GM19193 (cell line): ENCODE measurements around the gene INPP4B.

ENCODE experiments used
- POLR2A ChIP-seq: IDR thresholded peaks from 4 replicates; pipeline ENCODE4 v1.6.1; 2011; ENCODE audit not compliant: insufficient read depth, insufficient read length; ENCODE audit errors: extremely low read depth

Gene INPP4B

DNA sequence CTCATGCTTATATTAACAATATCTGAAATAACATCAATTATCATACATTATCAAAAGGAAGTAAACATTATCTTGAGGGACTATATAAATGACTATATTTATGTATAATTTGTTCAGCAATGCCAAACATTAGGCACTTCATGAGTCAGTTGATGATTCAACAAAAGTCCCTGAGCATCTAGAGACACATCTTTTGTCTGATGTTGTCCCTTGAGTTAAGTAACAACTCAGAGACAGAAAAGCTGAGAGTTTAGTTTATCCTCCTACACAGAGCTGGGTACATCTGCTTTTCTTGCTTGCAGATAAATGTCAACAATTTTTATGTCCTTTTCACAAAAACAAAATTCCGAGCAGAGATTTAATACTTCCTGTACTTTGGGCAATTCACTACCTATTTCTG lies 311.1 kb downstream of the INPP4B start:
- no peak for TF ChIP-seq POLR2A

DNA sequence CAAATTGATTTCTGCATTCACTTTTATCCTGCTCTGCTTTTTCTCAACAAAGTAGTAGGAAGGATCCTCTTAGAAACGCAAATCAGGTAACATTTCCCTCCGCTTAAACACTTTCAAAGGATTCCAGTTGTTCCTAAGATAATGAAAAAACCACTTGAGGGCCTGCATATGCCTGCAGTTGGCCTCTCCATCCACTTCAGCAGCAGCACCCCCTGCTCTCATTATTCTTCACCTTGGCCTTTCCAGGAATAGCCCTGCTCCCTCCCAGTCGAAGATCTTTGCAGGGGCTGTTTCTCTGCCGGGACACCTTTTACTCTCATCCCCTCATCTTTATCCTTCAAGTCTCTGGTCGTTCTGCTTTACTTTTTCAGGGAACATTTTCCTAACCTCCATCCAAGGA lies 314.0 kb downstream of the INPP4B start:
- TF ChIP-seq POLR2A, result no peak

DNA sequence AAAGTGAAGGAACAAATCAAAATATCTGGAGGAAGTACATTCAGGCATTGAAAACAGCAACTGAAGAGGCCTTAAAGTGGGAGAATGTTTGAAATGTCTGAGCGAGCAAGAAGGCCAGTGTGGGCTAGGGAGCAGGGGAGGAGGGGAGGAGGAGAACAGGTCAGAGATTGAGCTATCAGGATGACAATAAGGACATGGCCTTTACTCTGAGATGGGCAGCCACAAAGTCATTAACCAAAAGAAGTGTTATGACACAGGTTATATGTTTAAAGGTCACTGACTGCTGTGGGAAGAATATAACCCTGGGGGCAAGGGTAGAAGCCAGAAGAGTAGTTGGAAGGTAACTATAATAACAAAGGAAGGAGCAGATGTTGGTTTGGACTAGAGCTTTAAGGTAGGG lies 315.4 kb downstream of the INPP4B start:
- no peak for TF ChIP-seq POLR2A

DNA sequence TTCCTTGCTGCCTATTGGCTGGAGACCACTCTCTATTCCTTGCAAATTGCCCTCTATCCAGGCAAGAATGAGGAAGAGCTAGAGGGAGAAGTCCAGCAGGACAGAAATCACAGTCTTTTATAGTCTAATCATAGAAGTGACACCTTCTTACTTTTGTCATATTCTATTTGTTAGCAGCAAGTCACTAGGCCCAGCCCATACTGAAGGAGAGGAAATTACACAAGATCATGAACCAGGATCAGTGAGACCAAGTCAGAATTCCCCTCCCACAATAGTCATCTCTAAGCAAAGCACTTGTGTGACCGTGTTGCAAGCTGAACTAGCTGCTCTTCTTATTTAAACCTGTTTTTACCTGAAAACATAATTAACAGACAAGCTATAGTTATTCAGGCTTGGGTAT lies 317.7 kb downstream of the INPP4B start:
- no peak for TF ChIP-seq POLR2A

GRCh38 chr4:142523111-142523510 lies 323.0 kb downstream of the INPP4B start:
- TF ChIP-seq POLR2A, result no peak

DNA sequence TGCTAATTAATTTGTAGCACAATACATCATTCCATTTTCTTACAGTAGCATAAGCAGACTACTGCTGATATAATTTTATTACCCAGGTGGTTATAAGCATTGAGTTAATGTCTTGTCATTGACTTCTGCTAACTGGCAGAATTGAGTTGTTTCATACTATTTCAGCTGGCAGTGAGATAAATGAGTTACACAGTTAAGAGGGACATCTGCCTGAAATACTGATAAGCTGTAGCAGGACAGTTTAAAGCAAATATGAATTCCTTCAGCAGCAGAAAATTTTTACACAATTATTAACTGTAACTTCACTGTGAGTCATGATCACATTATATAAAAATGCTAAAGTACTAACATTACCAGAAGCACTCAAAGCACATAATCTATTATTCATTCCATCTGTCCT lies 326.8 kb downstream of the INPP4B start:
- no peak for TF ChIP-seq POLR2A

- no peak for TF ChIP-seq POLR2A
Observed at GRCh38 chr4:142516686-142517526, 329.2 kb downstream of the INPP4B start.

- TF ChIP-seq POLR2A, result no peak
Observed at GRCh38 chr4:142512161-142512560, 333.9 kb downstream of the INPP4B start.

- no peak for TF ChIP-seq POLR2A
Observed at GRCh38 chr4:142509881-142510280, 336.2 kb downstream of the INPP4B start.

GRCh38 chr4:142500966-142501365 lies 345.1 kb downstream of the INPP4B start:
- no peak for TF ChIP-seq POLR2A

- no peak for TF ChIP-seq POLR2A
Observed at GRCh38 chr4:142497606-142498005, 348.5 kb downstream of the INPP4B start.

DNA sequence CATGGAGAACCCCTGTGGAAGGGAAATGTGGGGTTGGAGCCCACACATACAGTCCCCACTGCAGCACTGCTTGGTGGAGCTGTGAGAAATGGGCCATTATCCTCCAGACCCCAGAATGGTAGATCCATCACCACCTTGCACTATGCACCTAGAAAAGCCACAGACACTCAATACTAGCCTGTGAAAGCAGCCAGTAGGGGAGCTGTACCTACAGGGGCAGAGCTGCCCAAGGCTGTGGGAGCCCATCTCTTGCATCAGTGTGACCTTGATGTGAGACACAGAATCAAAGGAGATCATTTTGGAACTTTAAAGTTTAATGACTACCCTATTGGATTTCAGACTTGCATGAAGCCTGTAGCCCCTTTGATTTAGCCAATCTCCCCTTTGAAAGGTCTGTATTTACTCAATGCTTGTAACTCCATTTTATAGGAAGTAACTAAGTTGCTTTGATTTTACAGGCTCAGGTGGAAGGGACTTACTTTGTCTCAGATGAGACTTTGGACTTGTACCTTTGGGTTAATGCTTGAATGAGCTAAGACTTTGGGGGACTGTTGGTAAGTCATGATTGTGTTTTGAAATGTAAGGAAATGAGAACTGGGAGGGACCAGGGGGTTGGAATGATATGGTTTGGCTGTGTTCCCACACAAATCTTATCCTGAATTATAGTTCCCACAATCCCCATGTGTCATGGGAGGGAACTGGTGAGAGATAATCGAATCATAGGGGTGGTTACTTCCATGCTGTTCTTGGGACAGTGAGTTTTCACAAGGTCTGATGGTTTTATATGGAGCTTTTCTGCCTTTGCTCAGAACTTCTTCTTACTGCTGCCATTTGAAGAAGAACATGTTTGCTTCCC lies 352.6 kb downstream of the INPP4B start:
- no peak for TF ChIP-seq POLR2A

DNA sequence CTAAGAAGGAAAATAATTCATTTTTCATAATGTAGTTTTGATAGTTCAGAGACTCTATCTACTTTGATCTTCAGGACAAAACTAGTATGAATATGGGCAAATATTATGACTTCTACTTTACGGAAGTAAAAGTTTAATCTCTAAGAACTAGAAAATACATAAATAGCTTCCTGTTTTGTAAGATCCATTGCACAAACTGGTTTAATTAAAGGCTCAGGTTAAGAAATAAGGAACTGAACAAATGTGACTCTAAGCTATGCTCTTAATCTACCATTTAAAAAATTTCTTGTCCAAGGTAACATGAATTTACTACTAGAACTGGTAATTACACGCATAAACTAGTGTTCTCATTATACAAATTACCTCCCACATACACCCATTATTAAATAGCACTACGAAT lies 360.6 kb downstream of the INPP4B start:
- no peak for TF ChIP-seq POLR2A

- no peak for TF ChIP-seq POLR2A
Observed at GRCh38 chr4:142480244-142480643, 365.9 kb downstream of the INPP4B start.

GRCh38 chr4:142475663-142476062 lies 370.4 kb downstream of the INPP4B start:
- TF ChIP-seq POLR2A, result no peak

DNA sequence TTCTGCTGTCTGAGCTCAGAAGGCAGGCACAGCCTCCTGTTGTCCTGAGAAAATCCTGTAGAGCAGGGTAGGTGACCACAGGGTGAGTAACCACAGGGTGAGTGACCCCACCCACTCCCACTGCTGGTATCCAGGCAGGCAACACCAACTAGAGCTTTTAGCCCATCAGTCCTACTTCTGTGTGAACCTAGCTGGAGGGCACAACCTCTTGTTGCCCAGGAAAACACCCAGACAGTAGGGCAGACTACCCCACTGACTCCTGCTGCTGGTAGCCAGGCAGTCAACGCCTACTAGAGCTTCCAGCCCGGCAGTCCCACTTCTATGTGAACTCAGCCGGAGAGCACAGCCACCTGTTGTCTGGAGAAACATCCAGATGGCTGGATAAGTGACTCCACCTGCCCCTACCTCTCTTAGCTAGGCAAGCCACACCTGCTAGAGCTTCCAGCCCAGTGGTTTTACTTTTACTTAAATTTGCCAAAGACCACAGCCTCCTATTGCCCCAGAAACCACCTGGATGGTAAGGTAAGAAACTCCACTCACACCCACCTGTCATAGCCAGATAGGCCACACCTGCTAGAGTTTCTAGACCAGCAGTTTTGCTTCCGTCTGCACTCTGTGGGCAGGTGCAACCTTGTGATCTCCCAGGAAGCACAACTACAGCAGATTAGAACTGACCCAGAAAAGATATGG lies 371.6 kb downstream of the INPP4B start:
- TF ChIP-seq POLR2A, result no peak

GRCh38 chr4:142473960-142474338 lies 372.2 kb downstream of the INPP4B start:
- TF ChIP-seq POLR2A, result no peak
